Head of caudate nucleus (tissue), 42 donors: ENCODE measurements around the gene GRID2.

ENCODE experiments used
- DNase-seq, 42 donors: peaks; one replicate each; pipeline versions ENCODE4 v3.0.0 to v3.0.0-alpha.2; 2020 to 2021; ENCODE audit warnings: mixed read lengths in 7 of 42
- intact Hi-C: fragments of 100-400 bp; cut with DNase I; formaldehyde crosslinking; loops from one replicate; pipeline ENCODE4 v1.15.0; 2022

GRID2 gene

GRCh38 chr4:93116624-93117023 is 812.9 kb downstream of the GRID2 start:
- no peak for DNase-seq
- intact Hi-C loops: no loop called here

- intact Hi-C loops: no loop called here
- no peak for DNase-seq
Observed at GRCh38 chr4:93127489-93127888, 823.7 kb downstream of the GRID2 start.

GRCh38 chr4:93132631-93133030 is 828.9 kb downstream of the GRID2 start:
- intact Hi-C loops: no loop called here

GRCh38 chr4:93139118-93139517 is 835.4 kb downstream of the GRID2 start:
- intact Hi-C loops: no loop called here
- DNase-seq: no peak

More at GRCh38 chr4:93132631-93133030, 828.9 kb downstream of the GRID2 start:
- peak in 31 of 42 donors; percentile 2 to 72 (median 21) for DNase-seq

GRCh38 chr4:93143902-93144301 is 840.1 kb downstream of the GRID2 start:
- no peak for DNase-seq

GRCh38 chr4:93144644-93145043 is 840.9 kb downstream of the GRID2 start:
- intact Hi-C loops: no loop called here

More at GRCh38 chr4:93143902-93144301, 840.1 kb downstream of the GRID2 start:
- intact Hi-C loops: no loop called here

GRCh38 chr4:93147524-93148212 is 843.9 kb downstream of the GRID2 start:
- DNase-seq: no peak
- intact Hi-C loops: no loop called here

More at GRCh38 chr4:93144644-93145043, 840.9 kb downstream of the GRID2 start:
- DNase-seq: no peak

GRCh38 chr4:93152491-93152890 is 848.7 kb downstream of the GRID2 start:
- intact Hi-C loops: no loop called here
- DNase-seq: no peak

GRCh38 chr4:93157986-93158385 is 854.2 kb downstream of the GRID2 start:
- intact Hi-C loops: no loop called here
- no peak for DNase-seq

- intact Hi-C loops: no loop called here
- no peak for DNase-seq
Observed at GRCh38 chr4:93168053-93168452, 864.3 kb downstream of the GRID2 start.

GRCh38 chr4:93169966-93170365 is 866.2 kb downstream of the GRID2 start:
- DNase-seq: no peak
- intact Hi-C loops: no loop called here

- DNase-seq: no peak
- intact Hi-C loops: no loop called here
Observed at GRCh38 chr4:93174598-93174997, 870.8 kb downstream of the GRID2 start.

- intact Hi-C loops: no loop called here
- DNase-seq: no peak
Observed at GRCh38 chr4:93178279-93178678, 874.5 kb downstream of the GRID2 start.

- intact Hi-C loops: no loop called here
- no peak for DNase-seq
Observed at GRCh38 chr4:93179044-93179443, 875.3 kb downstream of the GRID2 start.

GRCh38 chr4:93182722-93183121 is 879.0 kb downstream of the GRID2 start:
- DNase-seq: no peak
- intact Hi-C loops: no loop called here

GRCh38 chr4:93183576-93183975 is 879.8 kb downstream of the GRID2 start:
- no peak for DNase-seq
- intact Hi-C loops: no loop called here

GRCh38 chr4:93184053-93184452 is 880.3 kb downstream of the GRID2 start:
- DNase-seq: no peak
- intact Hi-C loops: no loop called here

- intact Hi-C loops: no loop called here
- no peak for DNase-seq
Observed at GRCh38 chr4:93186846-93187245, 883.1 kb downstream of the GRID2 start.

GRCh38 chr4:93187466-93187865 is 883.7 kb downstream of the GRID2 start:
- intact Hi-C loops: no loop called here
- no peak for DNase-seq

GRCh38 chr4:93187892-93188291 is 884.1 kb downstream of the GRID2 start:
- intact Hi-C loops: no loop called here
- no peak for DNase-seq

GRCh38 chr4:93199492-93199891 is 895.7 kb downstream of the GRID2 start:
- intact Hi-C loops: no loop called here
- DNase-seq: peak in 7 of 42 donors; percentile 2 to 22 (median 7)
